ENCODE measurements around the gene ANGPTL7.
"Not testable (repeated sequence)": the region's sequence is repeated elsewhere in the genome, so short reads cannot be mapped to it uniquely, and the experiment has no call there.

Gene ANGPTL7, protein sequence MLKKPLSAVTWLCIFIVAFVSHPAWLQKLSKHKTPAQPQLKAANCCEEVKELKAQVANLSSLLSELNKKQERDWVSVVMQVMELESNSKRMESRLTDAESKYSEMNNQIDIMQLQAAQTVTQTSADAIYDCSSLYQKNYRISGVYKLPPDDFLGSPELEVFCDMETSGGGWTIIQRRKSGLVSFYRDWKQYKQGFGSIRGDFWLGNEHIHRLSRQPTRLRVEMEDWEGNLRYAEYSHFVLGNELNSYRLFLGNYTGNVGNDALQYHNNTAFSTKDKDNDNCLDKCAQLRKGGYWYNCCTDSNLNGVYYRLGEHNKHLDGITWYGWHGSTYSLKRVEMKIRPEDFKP

DNA sequence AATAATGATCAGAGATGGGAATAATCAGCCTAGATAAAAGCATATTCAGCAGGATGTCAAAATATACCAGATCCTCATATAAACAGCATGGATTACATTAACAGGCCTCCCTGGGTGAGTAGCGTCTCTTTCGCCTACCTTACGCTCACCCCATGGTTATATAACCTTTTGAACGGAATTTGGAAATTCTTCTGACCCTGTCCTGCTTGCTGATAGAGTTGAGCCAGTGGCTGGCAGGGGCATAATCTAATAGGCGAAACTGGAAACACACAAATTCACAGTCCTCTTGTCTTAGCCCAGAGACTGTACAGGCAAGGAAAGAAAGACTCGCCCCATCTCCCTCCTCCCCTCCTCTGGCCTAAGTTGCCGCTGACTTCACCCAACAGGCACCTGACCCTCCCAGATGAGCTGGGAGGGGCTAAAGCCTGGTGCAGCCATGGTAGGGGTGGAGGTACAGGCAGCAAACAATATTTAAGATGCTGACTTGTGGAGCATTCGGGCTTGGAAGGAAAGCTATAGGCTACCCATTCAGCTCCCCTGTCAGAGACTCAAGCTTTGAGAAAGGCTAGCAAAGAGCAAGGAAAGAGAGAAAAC, at the start of gene ANGPTL7:
TSS of gene ANGPTL7 (plus strand) at position 498 of the 594 bp plus-strand sequence. CDS start 225 bp downstream, outside the sequence.
- no peak for DNase-seq

DNA sequence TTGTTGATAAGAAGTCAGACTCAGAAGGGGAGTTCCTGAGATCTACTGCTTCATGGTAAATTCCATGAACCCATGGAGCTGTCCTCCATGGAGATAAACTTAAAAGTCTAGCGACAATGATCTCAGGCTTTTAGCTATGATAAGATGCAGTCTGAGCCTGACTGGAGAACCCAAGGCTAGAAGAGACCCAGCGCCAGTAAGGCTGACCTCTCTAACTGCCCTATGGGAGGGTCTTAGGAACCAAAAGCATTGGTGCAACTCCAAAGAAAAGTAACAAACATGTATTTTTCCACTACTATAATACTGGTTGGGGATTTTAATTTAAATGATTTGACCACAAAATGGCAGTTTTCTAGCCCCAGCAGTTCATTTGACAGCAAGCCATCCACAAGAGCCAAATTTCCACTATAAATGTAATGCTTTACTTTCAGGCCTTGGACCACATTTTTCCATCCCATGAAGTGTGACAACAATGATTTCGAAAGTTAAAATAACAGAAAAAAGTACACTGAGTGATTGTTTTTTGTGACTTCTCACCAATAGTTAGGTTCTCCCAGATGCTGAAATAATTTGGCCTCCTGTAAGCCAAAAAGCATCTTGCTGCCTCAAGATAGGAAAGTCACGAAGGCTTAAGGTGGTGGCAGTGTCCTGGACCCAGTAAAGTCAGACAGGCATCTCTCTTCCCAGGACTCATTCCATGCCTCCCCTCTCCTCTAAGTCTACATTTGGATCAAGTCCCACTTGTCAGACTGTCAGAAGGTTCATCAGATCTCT, 46.4 kb upstream of the ANGPTL7 start:
- DNase-seq, result no peak

DNA sequence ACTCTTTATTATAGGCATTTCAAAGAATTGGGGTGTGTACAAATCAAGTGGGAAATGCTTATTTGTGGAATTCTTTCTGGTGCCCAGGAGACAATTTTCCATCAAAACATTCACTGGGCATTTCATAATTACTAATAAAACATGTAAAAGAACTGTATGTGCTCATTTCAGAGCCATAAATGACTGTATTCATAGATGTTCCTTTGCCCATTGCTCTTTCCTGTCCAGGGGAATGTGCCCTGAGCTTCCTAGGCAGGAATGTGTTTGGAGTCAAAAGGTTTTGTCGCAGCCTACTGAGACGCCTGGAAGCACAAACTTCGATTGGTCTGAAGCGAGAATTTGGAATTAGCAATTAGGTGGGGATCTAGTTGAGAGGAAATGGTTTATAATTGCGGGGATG, 45.8 kb upstream of the ANGPTL7 start:
- no peak for DNase-seq

DNA sequence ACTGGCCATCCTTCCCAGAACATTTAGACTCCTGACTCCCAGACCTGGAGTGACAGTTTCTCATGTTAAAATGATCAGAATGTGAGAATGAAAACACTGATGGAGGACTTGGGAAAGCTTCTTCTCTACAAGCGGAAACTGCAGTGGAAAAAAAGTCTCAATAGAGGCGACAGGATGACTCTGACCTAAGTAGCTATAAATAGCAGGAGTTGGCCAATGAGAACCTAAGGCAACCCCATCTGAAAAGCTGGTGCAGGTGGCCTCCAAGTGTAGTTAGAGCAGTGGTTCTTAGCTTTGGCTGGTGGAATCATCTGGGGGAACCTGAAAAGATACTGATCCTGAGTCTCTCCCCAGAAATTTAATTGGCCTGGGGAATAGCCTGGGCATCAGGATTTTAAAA, 45.2 kb upstream of the ANGPTL7 start:
- DNase-seq, result no peak

DNA sequence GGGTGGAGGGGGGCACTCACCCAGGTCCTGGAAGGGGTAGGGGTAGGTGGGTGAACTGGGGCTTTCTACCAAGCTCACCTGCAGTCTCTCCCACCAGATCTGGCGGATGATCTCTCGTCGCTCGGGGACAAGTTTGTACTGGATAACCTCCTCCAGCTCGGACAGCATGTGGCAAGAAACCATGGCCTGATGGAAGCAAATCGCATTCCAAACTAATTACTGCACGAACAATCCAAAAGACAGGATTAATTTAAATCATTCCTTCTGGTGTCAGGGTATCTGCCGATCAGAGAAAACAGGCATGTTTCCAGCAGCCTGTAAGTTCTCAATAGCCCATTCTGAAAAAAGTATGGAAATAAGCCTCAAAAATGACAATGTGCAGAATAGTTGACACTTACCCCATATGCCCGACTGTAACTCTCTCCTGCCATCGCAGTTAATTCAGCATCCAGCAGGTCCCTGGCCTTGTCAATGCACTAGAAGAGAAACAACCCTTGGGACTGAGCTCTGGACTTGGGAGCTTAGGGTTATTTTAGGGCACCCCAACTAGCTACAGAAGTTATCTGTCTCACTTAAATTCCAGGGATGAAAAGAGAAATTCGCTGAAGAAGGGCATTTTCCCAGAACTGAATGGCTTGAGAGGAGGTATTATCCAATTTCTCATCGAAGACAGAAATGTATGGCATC, 44.4 kb upstream of the ANGPTL7 start:
- no peak for DNase-seq

DNA sequence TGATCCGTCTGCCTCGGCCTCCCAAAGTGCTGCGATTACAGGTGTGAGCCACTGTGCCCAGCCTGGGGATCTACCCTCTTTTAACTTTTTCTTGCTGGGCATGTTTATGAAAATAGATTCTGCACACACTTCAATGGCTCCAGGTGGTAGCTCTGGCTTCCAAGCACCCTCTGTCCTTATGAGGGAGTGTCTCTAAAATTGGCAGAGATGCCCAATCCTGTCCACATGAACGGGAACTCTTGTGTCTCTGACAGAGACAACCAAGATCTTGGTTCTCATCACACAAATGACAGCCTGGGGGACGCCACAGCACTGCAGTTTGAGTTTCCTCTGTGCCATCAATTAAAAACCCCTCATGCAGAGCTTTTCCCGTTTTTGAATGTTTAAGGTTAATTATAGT, 43.4 kb upstream of the ANGPTL7 start:
- DNase-seq, result no peak

DNA sequence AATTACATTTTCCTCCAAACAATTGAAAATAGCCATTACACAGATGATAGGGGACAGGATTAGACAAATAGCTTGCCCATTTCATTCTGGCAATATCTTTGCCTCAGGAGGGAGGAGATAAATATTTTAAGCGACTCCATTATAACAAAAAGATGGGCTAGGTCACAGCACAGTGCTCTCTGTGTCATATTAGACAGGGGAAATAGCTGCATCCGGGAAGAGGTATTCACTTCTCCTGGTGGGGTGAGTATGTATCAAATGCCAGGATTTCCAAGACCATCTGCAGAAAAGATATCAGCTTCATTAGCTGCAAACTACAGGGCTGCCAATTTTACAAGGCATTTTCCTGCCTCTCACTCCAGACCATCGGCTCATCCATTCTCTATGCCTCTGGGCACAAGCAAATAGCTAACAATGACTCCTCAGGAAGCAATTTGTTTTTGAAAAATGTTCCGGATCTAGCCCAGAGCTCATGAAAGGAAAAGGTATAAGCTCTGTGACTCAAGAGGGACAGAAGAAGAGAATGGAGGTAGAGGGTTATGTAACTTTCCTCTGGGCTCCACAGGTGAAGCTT, 41.9 kb upstream of the ANGPTL7 start:
- no peak for DNase-seq

DNA sequence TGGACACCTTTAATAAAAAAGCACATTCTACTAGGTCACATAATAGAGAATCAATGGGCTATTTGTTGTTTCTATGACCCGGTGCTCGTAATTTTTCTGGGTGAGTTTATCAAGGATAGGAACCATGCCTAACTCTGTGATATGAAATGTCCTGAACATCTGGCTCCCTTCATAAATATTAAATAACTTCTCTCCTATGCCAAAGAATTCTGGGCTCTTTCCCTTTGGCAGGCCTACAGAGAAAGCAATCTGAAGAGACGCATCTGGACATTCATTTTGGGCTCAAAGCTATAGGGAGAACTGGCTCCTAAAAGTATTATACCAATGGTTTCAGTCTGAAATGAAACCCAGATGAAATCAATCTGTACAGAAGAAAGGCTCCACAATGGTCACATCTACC, 38.8 kb upstream of the ANGPTL7 start:
- no peak for DNase-seq

DNA sequence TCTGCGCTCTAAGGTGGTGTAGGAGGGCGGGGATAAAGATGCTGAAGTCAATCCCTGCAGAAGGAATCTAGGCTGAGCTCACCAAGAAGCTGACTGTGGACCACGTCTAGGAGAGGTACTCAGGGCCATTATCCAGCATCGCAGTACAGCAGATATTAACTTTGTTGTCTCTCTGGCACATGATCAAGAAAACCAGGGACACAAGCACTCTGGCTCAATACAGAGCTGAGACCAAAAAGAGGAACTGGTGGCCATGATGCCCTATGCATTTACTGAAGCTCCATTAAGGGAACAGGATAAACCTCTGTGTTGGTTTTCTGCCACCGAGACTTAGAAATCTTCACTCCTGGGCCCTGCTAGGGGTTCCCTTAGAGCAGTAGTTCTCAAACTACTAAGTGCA, 38.0 kb upstream of the ANGPTL7 start:
- DNase-seq, result no peak

DNA sequence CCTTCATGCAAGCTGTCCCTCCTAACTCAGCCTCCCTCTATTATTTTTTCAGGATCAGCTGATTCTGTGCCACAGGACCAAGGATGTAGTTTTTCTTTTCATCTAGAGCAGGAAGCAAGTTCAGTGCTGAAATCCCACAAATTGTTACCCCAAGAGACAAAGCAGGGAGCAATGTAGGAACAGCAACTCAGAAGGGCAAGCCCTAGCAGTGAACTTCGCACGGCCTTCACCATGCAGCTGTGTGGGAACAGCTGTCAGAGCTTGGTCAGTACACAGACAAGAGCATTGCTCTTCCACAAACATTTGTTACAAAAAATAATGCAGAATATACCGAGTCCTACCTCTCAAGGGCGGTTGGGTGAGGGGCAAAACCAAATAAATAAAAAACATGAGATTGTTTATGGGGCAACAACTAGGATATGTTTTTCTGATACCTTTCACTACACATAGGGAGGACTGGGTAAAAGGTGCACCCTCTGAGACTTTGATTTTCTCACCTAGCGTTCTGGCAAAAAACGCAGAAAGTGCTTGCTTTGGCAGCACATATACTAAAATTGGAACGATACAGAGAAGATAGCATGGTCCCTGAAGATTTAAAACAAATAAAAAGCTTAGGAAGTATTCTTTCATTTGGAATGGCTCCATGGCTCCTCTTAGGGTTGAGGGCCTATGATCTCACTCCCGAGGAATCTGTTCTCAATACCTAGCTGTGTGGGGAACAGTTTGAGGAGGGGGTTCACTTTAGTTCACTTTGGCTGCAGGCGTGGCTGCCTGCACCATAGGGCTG, 37.1 kb upstream of the ANGPTL7 start:
- DNase-seq, result no peak

DNA sequence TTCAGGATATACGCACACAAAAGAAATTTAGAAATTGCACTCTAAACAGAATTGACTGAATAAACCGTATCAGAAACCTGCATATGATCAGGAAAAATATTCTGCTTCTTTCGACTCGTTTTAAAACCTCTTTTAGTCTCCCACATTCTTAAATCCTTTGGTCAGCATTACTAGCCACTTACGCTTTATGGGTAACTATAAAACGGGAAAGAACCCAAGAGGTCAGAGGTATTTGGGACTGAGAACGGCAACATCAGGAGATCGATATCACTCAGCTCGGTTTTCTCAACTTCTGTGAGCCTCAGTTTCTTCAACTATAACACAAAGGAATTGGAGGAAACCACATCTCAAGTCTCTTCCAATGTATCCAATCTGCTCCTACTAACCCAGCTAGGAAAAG, 36.4 kb upstream of the ANGPTL7 start:
- no peak for DNase-seq

DNA sequence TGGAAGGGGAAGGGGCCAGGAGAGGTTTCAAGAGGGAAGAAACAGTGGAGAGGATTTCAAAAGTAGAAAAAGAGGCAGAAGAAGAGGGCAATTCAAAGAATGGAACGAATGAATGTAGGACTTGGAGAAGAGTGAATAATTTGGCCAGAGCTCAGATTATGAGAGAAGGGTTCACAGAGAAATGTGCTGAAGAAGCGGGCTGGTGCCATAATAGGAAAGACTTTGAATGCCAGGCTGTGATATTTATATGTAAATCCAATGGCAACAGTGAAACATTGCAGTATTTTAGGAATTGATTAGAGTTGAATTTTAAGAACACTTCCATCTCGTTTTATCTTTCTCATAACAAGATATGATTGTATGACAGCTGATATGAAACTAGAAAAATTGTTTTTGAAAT, 36.0 kb upstream of the ANGPTL7 start:
- DNase-seq, result no peak

DNA sequence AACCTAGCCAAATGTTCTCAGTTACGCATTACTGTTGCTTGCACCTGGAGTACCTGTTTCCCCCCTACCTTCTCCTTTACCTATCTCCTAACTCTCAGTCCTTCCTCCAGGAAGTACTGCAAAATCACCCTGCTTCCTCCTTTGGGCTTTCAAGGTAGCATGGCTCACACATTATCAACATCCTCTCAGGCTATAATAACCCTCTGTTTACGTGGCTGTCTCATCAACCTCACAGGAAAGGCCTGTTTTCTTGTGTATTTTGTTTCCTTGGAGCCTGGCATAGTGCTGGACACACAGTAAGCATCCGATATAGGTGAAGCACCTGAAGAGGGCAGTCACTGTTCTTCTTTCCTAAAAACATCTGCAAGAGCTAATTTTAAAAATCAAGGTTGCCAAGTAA, 32.7 kb upstream of the ANGPTL7 start:
- DNase-seq, result no peak

DNA sequence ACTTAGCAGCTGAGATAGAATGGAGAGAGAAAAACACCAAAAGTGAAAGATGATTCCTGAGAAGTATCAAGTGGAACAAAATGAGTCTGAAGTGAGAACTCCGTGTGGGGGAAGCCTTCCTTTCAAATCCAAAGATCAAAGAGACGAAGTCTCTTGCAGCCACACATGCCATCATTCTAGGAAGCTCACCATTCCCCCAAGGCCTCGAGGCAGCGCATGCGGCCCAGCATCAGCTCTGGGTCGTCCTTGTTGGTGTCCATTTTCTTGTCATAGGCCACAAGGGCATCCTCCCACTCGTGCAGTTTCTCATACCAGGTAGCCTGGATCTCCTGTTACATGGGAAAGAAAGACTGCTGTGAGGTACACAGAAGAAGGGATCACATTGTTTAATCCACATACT, 32.2 kb upstream of the ANGPTL7 start:
- no peak for DNase-seq

DNA sequence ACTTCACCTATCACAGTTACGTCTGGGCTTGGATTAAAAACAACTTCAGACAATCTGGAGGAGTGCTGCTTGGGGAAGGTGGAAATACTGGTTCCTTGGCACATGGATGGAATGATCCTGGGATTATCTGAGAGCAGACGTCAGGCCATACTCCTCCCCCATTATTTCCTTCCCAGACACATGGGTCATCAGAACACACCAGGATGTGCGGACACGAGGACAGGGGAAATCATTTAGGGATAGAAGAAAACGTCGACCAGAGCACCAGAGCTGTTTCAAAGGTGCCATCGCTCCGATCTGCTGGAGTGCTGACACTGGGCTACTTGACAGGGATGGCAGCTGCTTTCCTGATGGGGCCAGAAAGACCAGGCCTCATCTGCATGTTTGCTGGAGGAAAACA, 31.8 kb upstream of the ANGPTL7 start:
- DNase-seq, result no peak

DNA sequence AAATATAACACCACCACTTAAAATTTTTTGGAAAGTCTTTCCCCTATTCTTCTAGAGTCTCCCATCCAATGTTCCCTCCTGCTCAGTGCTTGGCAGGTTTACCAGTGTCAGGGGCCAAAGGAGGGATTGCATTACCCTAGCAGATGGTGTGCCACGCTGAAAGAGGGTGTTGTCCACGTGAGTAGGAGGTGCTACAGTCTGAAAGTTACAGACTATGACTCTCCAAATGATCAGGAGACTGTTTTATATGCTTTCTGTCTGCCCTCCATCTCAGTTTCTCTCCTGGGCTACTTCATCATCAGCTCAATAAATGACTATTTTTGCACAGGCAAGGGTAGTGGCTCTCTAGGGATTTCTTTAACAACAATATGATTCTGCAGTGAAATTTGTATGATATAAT, 31.3 kb upstream of the ANGPTL7 start:
- no peak for DNase-seq

DNA sequence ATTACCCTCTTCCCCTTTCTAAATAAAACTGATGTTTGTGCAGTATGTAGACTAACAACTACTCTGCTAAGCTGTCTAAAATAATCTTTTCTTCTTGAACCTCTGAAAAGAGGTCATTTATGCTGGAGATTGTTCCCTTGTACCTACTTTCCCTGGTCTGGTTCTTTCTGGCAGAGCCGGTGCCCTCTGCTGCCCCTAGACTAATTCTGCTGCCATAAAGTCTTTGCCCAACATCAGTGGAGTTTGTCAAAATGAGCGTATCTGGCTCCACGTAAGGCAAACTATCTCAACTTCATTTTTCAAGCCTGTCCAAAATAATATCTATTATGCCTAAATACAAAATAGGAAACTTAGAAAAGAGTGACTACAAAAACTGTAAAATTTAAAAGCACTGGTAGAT, 30.9 kb upstream of the ANGPTL7 start:
- DNase-seq, result no peak

DNA sequence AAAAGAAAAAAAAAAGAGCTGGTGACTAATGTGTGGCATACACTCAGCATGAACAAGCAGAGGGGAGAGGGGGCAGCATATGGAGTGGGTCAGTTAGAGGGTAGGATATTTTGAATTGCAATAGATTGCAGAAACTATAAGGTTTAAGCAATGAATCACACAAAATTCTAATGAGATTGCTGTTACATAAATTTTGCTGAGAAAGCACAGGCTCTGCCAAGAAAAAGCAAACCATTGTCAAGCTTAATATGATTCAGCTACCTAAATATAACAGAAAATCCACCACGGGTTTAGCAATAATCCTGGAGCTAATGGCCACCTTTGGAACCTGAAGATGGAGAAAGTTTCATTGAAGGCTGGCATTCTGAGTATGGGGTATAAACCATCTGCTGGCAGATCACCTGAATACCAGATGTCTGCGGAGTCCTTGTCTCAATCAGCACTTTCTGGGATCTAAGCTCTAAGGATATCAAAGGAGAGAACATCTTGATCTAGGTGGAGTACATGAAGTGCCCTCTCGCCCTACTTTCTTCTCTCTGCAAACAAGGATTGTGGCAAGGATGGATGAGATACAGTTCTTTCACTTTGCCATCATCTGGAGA, 30.3 kb upstream of the ANGPTL7 start:
- DNase-seq, result no peak

DNA sequence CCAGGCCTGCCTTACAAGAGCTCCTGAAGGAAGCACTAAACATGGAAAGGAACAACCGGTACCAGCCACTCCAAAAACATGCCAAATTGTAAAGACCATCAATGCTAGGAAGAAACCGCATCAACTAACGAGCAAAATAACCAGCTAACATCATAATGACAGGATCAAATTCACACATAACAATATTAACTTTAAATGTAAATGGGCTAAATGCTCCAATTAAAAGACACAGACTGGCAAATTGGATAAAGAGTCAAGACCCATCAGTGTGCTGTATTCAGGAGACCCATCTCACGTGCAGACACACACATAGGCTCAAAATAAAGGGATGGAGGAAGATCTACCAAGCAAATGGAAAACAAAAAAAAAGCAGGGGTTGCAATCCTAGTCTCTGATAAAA, 26.4 kb upstream of the ANGPTL7 start:
- DNase-seq, result not testable (repeated sequence)

DNA sequence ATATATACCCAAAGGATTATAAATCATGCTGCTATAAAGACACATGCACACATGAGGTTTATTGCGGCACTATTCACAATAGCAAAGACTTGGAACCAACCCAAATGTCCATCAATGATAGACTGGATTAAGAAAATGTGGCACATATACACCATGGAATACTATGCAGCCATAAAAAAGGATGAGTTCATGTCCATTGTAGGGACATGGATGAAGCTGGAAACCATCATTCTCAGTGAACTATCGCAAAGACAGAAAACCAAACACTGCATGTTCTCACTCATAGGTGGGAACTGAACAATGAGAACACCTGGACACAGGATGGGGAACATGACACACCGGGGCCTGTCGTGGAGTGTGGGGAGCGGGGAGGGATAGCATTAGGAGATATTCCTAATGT, 22.4 kb upstream of the ANGPTL7 start:
- not testable (repeated sequence) for DNase-seq

DNA sequence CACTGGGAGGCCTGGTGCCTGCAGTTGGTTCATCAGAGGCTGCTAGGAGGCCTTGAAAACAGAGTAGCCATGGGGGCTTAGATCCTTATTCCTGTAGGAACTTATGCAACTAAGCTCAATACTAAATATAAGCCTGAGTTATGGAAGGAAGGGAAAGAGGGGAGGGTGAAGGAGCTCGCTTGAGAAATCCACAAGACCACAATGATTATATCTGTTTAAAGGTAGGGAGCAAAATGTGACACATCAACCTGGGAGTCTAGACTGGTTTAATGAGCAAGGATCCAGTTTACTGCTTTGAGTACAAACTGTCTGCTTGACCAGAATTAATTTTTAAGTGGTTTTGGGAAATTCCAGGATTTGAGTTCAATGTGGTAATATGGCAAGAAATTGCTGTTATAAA, 20.4 kb upstream of the ANGPTL7 start:
- DNase-seq, result no peak

DNA sequence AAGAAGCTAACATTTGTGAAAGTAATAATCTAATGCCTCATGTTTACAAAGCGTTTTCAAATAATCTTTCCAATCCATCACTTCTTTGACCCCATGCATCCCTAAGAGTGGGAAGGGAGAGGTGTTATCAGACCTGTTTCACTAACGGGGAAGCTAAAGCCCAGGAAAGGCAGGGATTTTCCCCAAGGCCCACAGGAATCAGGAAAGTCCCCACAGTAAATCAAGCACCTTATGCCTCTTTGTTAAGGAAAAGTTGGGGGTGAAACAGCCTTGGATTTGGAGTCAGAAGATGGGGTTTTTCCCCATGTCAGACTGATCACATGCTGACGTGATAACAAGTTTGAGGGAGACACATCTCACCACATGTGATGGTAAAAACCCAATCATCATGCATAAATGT, 20.0 kb upstream of the ANGPTL7 start:
- DNase-seq, result no peak
